Measurements from ENCODE around the gene C10orf90.

DNA sequence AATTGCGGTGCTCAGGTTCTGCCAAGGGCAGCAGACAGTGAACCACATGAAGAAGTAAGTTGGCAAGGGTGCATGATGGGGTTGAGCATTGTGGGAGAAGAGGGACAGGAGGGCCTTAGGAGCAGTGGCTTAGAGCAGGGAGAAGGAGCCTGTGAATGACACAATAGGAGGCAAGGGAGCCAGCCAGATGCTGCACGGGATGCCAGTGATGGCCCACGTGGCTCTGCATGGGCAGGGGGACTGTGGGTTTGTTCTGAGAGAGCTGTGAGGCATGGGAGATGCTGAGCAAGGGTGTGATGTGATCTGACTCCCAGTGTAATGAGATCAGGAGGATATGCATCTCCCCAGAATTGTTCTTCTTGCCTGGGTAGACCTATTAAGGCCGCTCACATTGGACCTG, 60.9 kb downstream of the C10orf90 start:
- TF ChIP-seq HNF4A (conservative IDR thresholded peaks at IDR 0.05): no peak
- TF ChIP-seq, protein P1, sequence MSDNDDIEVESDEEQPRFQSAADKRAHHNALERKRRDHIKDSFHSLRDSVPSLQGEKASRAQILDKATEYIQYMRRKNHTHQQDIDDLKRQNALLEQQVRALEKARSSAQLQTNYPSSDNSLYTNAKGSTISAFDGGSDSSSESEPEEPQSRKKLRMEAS (IDR thresholded peaks at IDR 0.05): no peak
- TF ChIP-seq, protein P2, sequence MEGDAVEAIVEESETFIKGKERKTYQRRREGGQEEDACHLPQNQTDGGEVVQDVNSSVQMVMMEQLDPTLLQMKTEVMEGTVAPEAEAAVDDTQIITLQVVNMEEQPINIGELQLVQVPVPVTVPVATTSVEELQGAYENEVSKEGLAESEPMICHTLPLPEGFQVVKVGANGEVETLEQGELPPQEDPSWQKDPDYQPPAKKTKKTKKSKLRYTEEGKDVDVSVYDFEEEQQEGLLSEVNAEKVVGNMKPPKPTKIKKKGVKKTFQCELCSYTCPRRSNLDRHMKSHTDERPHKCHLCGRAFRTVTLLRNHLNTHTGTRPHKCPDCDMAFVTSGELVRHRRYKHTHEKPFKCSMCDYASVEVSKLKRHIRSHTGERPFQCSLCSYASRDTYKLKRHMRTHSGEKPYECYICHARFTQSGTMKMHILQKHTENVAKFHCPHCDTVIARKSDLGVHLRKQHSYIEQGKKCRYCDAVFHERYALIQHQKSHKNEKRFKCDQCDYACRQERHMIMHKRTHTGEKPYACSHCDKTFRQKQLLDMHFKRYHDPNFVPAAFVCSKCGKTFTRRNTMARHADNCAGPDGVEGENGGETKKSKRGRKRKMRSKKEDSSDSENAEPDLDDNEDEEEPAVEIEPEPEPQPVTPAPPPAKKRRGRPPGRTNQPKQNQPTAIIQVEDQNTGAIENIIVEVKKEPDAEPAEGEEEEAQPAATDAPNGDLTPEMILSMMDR (IDR thresholded peaks at IDR 0.05; ENCODE audit: low read depth, low read length, missing input control): no peak
- TF ChIP-seq FOXA2 (IDR thresholded peaks at IDR 0.05): no peak
- TF ChIP-seq NR2F2 (IDR thresholded peaks at IDR 0.05): no peak
- TF ChIP-seq RAD21 (IDR thresholded peaks at IDR 0.05): no peak
- no peak for TF ChIP-seq HNF4G (IDR thresholded peaks at IDR 0.05)
- no peak for TF ChIP-seq SP1 (IDR thresholded peaks at IDR 0.05)
- no peak for TF ChIP-seq TAF1 (conservative IDR thresholded peaks at IDR 0.05)

All from liver (tissue), 3 donors.